Heart left ventricle (tissue), 16 donors: ENCODE measurements around the gene OTOP1. TPM values are rescaled to one million over a fixed set of nuclear protein-coding genes. Genes with fewer than 3 reads are reported as not detected.
"Not testable (repeated sequence)": the region's sequence is repeated elsewhere in the genome, so short reads cannot be mapped to it uniquely, and the experiment has no call there.

Source experiments
- ATAC-seq, 4 donors: fragments of 200-7000 bp; cut with Tn5 transposase; one replicate each; pipeline ENCODE4 v1.9.1; 2020 to 2022; ENCODE audit warnings: moderate library complexity in 4 of 4, mild to moderate bottlenecking in 3 of 4, moderate number of reproducible peaks in 1 of 4
- DNase-seq, 5 donors: peaks; one replicate each; pipeline ENCODE4 v3.0.0-alpha.2; 2020
- H3K27ac ChIP-seq, 12 donors: fragments of 200-600 bp; sonication (generic) in 4 of 12; one replicate each; pipeline versions ENCODE4 v1.5.0 to v1.8.0; 2016 to 2022; ENCODE audit warnings: mild to moderate bottlenecking in 2 of 12
- H3K27me3 ChIP-seq, 9 donors: fragments of 200-600 bp; sonication (generic) in 2 of 9; one replicate each; pipeline versions ENCODE4 v1.5.1 to v1.8.0; 2016 to 2022; ENCODE audit warnings: mild to moderate bottlenecking in 3 of 9
- H3K36me3 ChIP-seq, 9 donors: fragments of 200-600 bp; sonication (generic) in 2 of 9; one replicate each; pipeline versions ENCODE4 v1.5.0 to v1.8.0; 2018 to 2022; ENCODE audit warnings: mild to moderate bottlenecking in 2 of 9
- H3K4me1 ChIP-seq, 12 donors: fragments of 200-600 bp; sonication (generic) in 4 of 12; one replicate each; pipeline versions ENCODE4 v1.5.0 to v1.8.0; 2016 to 2022; ENCODE audit warnings: mild to moderate bottlenecking in 3 of 12
- H3K4me3 ChIP-seq, 12 donors: fragments of 200-600 bp; sonication (generic) in 4 of 12; one replicate each; pipeline versions ENCODE4 v1.5.0 to v1.8.0; 2017 to 2022; ENCODE audit warnings: mild to moderate bottlenecking in 9 of 12, moderate library complexity in 4 of 12
- H3K9me3 ChIP-seq, 12 donors: fragments of 200-600 bp; sonication (generic) in 4 of 12; one replicate each; pipeline versions ENCODE4 v1.5.0 to v1.8.0; 2016 to 2022; ENCODE audit warnings: mild to moderate bottlenecking in 1 of 12
- POLR2A ChIP-seq, 2 donors: fragments of 450-650 bp; IDR thresholded peaks; one replicate each; pipeline ENCODE4 v1.6.1; 2017; ENCODE audit warnings: antibody characterized with exemption in 2 of 2, mild to moderate bottlenecking in 2 of 2, moderate library complexity in 2 of 2
- WGBS, 4 donors: extraction: QIAGEN DNeasy Blood & Tissue Kit in 2 of 4; methylation state at CpG; one replicate each; pipeline versions ENCODE4 v1.1.5 to v1.1.7; 2013 to 2018; 5-methylcytosine and 5-hydroxymethylcytosine counted together
- intact Hi-C, 10 donors: fragments of 100-400 bp; cut with DNase I; formaldehyde crosslinking; loops; one replicate each; pipeline versions ENCODE4 v1.11.1 to v1.14.2; 2022
- polyA plus RNA-seq, 2 donors: library from polyadenylated mRNA; stranded (reverse); fragments of 200-250 nt; gene quantifications; one replicate each; pipeline ENCODE4 v1.2.3, GENCODE V29; 2013
- total RNA-seq, 9 donors: library from RNA; depleted of rRNA in 2 of 9; stranded (reverse); fragments of >200 nt in 2 of 9; fragmentation: NEBNext Ultra II Directional in 3 of 9; extraction: Animal tissue kit (Norgen Biotek cat#: 25700) in 3 of 9; gene quantifications; one replicate each; pipeline versions ENCODE4 v1.1.0 to v1.2.4, GENCODE V29; 2016 to 2023
- TF ChIP-seq, protein P1 (sequence below), 12 donors: fragments of 200-600 bp; sonication (generic) in 4 of 12; IDR thresholded peaks; one replicate each; pipeline versions ENCODE4 v1.5.0 to v1.8.0; 2018 to 2022; ENCODE audit warnings: antibody characterized with exemption in 12 of 12, mild to moderate bottlenecking in 5 of 12
- donor health status: ischemic (EF 13 %, LVEDD 7.1; RV severe dilation, severe dysfunction).
- donor health status: healthy with polysubstance abuse.
- donor health status: DM: no; HTN: yes; CAD: no.
- donor health status: DM: no; HTN: no; CAD: no.
- donor health status: ischemic (EF 25% LVEDD 6.9; RV normal size, moderate dysfunction).
- donor health status: ischemic (EF 25% LVEDD 5.7; RV mildly dilated, moderate dysfunction).
- donor health status: healthy.
- donor health status: DM: yes; HTN: yes; CAD: no.
- donor health status: ischemic (EF 35%, LVEDD 5.7; RV mildly dilated, moderate dysfunction).
- donor health status: nonischemic (EF 11% LVEDD 7.7; RV severe dilation, severe dysfunction).
- donor health status: DM: yes; HTN: yes; CAD: no.
- donor health status: PGD.
- donor health status: ischemic (EF 29% LVEDD 5.4; RV normal size, mild dysfunction).
- donor health status: nonischemic (EF 23%, LVEDD 6.1; RV moderate dilation, normal function).

Gene OTOP1
- total and polyA plus RNA-seq, 11 donors = not detected

DNA sequence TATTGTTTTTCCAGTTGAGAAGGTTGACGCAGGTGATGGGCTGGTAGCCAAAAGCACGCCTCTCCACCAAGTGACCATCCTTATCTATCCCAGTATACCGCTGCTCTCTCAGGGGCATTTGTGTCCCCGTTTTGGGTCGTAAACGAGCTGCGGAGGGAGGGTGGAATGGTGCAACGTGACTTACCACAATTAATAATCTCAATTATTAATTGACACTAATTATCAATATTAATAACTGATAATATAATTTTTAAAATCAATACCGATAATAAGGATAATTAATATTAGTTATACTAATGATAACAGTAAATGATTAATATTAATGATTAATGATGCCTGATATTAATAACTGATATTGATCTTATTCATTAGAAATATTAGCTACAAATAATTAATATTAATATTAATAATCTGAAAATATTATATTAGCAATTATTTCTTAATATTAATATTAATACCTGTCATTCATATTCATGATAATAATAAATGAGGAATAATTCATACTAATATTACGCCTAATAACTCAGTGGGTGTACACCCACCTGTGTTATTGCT, 56.1 kb downstream of the OTOP1 start:
- peaks cover 0 to 8% (median 0%) of the 10 kb centered on the region in 9 donors for H3K27me3 ChIP-seq
- no peaks in the 10 kb centered on the region for H3K36me3 ChIP-seq
- H3K9me3 ChIP-seq = no peaks in the 10 kb centered on the region
- no peak overlapping the region for H3K4me3 ChIP-seq
- ATAC-seq (no peak), DNase-seq (no peak)
- TF ChIP-seq POLR2A (IDR thresholded peaks at IDR 0.05) = no peak
- TF ChIP-seq, protein P1, sequence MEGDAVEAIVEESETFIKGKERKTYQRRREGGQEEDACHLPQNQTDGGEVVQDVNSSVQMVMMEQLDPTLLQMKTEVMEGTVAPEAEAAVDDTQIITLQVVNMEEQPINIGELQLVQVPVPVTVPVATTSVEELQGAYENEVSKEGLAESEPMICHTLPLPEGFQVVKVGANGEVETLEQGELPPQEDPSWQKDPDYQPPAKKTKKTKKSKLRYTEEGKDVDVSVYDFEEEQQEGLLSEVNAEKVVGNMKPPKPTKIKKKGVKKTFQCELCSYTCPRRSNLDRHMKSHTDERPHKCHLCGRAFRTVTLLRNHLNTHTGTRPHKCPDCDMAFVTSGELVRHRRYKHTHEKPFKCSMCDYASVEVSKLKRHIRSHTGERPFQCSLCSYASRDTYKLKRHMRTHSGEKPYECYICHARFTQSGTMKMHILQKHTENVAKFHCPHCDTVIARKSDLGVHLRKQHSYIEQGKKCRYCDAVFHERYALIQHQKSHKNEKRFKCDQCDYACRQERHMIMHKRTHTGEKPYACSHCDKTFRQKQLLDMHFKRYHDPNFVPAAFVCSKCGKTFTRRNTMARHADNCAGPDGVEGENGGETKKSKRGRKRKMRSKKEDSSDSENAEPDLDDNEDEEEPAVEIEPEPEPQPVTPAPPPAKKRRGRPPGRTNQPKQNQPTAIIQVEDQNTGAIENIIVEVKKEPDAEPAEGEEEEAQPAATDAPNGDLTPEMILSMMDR (IDR thresholded peaks at IDR 0.05) = no peak
- intact Hi-C loops = no loop called here
- 83 to 89% (median 87%) methylated on average over 10 of the region's 10 CpGs for WGBS, 4 donors
- no peak overlapping the region for H3K27ac ChIP-seq
- no peaks in the 10 kb centered on the region for H3K4me1 ChIP-seq

DNA sequence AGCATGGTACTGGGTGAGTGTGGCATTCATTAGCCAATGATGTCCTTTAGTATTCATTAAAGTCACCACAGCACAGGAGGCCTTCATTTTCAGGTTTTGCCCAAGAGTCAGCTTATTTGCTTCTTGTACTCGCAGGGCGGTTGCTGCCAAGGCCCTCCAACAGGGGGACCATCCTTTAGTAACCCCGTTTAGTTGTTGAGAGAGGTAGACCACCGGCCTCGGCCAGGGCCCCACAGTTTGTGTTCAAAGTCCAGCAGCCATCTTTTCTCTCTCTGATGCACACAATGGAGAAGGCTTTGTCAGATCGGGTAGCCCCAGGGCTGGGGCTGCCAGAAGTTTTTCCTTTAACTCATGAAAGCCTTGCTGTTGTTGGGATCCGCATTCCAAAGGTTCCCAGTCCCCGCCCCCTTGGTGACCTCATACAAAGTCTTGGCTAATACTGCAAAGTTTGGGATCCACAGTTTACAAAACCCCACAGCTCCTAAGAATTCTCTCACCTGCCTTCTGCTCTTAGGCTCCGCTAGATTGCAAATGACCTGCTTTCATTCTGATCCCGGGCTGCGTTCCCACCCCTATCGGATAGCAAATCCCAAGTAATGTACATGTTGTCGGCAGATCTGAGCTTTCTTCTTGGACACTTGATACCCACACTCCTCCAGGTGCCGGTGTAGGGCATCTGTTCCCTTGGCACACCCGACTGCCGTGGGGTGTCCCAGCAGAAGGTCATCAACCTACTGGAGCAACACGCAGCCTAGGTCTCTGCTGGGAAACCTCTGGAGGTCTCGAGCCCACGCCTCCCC, 58.5 kb downstream of the OTOP1 start:
- H3K4me3 ChIP-seq, ATAC-seq, H3K36me3 ChIP-seq, H3K4me1 ChIP-seq, intact Hi-C loops, H3K27ac ChIP-seq, H3K9me3 ChIP-seq, DNase-seq: not testable (repeated sequence)
- peaks cover 0 to 10% (median 0%) of the 10 kb centered on the region in 9 donors for H3K27me3 ChIP-seq
- 76 to 87% (median 81%) methylated on average over 17 to 19 of the region's 19 CpGs for WGBS, 4 donors

DNA sequence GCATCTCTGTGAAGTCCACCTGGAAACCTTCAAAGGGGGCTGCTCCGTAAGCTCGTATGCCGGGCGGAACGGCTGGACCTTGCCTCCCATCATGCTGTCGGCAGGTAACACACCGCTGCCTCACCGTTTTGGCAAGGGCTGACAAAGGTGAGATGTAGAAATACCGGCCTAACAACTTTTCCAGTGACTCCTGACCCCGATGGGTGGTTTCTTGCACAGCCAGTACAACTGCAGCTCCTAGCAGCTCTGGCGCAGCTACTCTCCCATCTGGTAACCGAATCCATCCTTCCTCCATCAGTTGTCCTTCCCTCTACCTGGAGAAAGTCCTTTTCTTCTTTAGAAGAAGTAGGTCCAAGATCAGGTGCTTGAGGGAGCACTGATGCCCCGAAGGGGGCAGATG, 59.7 kb downstream of the OTOP1 start:
- ATAC-seq, H3K9me3 ChIP-seq, H3K27ac ChIP-seq, DNase-seq, H3K4me3 ChIP-seq, H3K36me3 ChIP-seq, intact Hi-C loops, H3K4me1 ChIP-seq: not testable (repeated sequence)
- H3K27me3 ChIP-seq = peaks cover 0 to 10% (median 0%) of the 10 kb centered on the region in 9 donors
- WGBS, 4 donors = 65 to 76% (median 70%) methylated on average over 8 to 13 of the region's 13 CpGs

DNA sequence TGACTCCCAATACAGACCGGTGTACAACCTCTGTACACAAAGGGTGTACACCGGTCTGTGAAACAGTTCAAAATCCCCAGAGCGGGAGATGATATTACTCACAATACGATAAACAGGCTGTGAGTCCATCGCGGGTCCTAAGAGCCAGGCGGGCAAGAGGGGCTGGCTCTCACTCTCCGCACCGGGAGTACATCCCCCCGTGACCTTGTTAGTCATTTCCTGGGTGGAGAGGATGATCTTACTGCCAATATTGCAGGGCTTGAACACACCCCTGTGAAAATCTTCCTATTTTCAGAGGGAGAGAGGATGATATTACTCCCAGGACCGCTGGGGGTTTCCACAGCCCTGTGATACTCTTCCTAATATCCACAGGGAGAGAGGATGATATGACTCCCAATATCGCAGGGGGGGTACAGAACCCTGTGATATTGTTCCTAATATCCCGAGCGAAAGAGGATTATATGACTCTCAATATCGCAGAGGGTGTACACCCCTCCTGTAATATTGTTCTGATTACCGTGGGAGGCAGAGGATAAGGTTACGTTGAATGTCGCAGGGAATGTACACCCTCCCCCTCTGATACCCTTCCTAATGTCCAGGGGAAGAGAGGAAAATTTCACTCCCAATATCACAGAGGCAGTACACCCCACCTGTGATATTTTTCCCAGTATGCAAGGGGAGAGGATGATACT, 60.9 kb downstream of the OTOP1 start:
- H3K4me1 ChIP-seq, H3K4me3 ChIP-seq, ATAC-seq, intact Hi-C loops, H3K9me3 ChIP-seq, DNase-seq, H3K36me3 ChIP-seq, H3K27ac ChIP-seq: not testable (repeated sequence)
- WGBS, 4 donors = 72 to 83% (median 79%) methylated on average over 17 to 18 of the region's 18 CpGs
- H3K27me3 ChIP-seq = peaks cover 0 to 15% (median 0%) of the 10 kb centered on the region in 9 donors

DNA sequence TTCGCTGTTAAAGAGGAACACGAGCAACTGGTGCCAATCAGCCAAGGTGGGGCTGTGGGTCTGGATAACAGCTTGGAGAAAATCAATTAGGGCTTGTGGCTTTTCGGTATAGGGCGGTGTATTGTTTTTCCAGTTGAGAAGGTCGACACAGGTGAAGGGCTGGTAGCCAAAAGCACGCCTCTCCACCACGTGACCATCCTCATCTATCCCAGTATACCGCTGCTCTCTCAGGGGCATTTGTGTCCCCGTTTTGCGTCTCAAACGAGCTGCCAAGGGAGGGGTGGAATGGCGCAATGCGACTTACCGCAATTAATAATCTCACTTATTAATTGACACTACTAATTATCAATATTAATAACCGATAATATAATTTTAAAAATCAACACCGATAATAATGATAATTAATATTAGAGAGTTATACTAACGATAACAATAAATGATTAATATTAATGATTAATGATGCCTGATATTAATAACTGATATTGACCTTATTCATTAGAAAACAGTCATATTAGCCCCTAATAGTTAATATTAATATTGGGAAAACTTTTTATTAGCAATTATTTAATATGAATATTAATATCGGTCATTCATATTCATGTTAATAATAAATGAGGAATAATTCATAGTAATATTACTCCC, 62.1 kb downstream of the OTOP1 start:
- H3K9me3 ChIP-seq, H3K36me3 ChIP-seq, DNase-seq, H3K27ac ChIP-seq, intact Hi-C loops, ATAC-seq, H3K4me1 ChIP-seq, H3K4me3 ChIP-seq: not testable (repeated sequence)
- H3K27me3 ChIP-seq = peaks cover 0 to 15% (median 0%) of the 10 kb centered on the region in 9 donors
- 86 to 92% (median 88%) methylated on average over 18 of the region's 18 CpGs for WGBS, 4 donors

DNA sequence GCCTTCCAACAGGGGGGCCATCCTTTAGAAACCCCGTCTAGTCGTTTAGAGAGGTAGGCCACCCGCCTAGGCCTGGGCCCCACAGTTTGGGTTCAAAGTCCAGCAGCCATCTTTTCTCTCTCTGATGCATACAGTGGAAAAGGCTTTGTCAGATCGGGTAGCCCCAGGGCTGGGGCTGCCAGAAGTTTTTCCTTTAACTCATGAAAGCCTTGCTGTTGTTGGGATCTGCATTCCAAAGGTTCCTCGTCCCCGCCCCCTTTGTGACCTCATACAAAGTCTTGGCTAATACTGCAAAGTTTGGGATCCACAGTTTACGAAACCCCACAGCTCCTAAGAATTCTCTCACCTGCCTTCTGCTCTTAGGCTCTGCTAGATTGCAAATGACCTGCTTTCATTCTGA, 64.5 kb downstream of the OTOP1 start:
- H3K36me3 ChIP-seq, intact Hi-C loops, H3K27ac ChIP-seq, H3K9me3 ChIP-seq, ATAC-seq, DNase-seq, H3K4me1 ChIP-seq, H3K4me3 ChIP-seq: not testable (repeated sequence)
- 52 to 64% (median 58%) methylated on average over 7 of the region's 7 CpGs for WGBS, 4 donors
- H3K27me3 ChIP-seq = peaks cover 0 to 15% (median 0%) of the 10 kb centered on the region in 9 donors

DNA sequence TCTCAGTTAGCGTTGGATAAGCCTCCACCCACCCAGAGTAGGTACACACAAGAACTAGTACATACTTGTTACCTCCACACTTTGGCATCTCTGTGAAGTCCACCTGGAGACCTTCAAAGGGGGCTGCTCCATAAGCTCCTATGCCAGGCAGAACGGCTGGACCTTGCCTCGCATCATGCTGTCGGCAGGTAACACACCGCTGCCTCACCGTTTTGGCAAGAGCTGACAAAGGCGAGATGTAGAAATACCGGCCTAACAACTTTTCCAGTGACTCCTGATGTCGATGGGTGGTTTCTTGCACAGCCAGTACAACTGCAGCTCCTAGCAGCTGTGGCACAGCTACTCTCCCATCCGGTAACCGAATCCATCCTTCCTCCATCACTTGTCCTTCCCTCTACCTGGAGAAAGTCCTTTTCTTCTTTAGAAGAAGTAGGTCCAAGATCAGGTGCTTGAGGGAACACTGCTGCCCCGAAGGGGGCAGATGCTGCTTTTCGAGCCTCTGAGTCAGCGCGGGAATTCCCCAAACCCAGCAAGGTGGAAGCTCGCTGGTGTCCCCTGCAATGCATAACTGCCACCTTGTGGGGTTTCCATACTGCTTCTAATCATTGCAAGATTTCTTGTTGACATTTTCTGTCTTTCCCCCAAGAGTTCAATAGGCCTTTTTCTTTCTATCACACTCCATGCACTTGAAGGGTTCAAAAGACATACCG, 65.6 kb downstream of the OTOP1 start:
- ATAC-seq, H3K4me1 ChIP-seq, intact Hi-C loops, H3K27ac ChIP-seq, H3K4me3 ChIP-seq, DNase-seq, H3K9me3 ChIP-seq, H3K36me3 ChIP-seq: not testable (repeated sequence)
- peaks cover 0 to 15% (median 0%) of the 10 kb centered on the region in 9 donors for H3K27me3 ChIP-seq
- WGBS, 4 donors = 73 to 82% (median 76%) methylated on average over 10 to 17 of the region's 17 CpGs
